COLO829 (cell line): Measurements from ENCODE around the gene SFXN1.
"Not testable (repeated sequence)": the region's sequence is repeated elsewhere in the genome, so short reads cannot be mapped to it uniquely, and the experiment has no call there.

Experiments used
- DNase-seq: peaks from one replicate; pipeline ENCODE4 v3.0.0; 2012; ENCODE audit warnings: low spot score

Gene SFXN1, protein sequence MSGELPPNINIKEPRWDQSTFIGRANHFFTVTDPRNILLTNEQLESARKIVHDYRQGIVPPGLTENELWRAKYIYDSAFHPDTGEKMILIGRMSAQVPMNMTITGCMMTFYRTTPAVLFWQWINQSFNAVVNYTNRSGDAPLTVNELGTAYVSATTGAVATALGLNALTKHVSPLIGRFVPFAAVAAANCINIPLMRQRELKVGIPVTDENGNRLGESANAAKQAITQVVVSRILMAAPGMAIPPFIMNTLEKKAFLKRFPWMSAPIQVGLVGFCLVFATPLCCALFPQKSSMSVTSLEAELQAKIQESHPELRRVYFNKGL

DNA sequence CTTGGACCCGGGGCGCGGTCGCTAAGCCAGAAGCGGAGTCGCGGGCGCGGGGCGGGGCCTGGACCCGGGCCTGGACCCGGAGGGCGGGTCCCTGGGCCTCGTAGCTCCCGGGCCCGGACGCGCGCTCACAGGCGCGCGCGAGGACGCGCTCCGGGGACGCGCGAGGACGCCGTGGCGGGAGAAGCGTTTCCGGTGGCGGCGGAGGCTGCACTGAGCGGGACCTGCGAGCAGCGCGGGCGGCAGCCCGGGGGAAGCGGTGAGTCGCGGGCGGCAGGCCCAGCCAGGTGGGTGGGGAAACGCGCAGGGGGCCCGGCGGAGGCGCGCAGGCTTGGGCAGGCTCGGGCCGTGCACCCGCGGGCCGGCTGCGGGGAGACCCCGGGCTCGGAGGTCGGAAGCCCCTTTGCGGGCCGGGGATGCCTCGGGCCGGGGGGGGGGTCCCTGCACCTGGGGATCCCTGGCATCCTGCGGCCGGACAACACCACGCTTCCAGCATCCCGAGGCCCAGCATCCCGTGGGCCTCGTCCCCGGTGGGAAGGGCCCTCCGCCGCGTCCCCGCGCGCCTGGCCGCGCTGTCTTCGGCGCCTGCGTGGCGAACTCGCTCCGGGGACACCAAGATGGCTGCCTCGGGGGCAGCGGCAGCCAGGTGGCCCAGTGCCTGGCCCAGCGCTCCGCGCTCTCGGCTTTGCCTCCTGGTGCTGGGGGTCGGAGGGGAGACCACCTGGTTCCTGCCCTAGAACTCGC is at the start of gene SFXN1:
TSS of gene SFXN1 (plus strand) at position 177 of the 741 bp plus-strand sequence. CDS start 13,544 bp downstream, outside the sequence.
- DNase-seq: peak; percentile 19

DNA sequence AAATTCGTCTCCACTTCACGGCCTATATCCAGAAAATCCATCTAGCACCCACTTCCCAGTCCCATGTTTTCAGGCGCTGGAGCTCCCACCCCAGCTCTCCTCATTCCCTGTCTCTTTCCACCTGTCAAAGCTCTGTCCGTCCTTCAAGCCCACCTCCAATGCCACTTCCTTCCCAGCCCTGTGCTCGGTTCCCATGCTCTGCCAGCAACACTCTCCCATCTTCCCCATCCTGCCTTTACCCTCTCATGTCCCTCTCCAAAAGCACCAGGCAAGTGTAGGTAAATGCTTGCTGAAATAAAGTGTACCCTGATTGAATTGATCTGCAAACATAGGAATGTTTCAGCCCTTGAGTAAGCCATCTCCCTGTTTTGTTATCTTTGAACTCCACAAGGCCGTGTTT is 43.6 kb upstream of the SFXN1 start:
- no peak for DNase-seq

DNA sequence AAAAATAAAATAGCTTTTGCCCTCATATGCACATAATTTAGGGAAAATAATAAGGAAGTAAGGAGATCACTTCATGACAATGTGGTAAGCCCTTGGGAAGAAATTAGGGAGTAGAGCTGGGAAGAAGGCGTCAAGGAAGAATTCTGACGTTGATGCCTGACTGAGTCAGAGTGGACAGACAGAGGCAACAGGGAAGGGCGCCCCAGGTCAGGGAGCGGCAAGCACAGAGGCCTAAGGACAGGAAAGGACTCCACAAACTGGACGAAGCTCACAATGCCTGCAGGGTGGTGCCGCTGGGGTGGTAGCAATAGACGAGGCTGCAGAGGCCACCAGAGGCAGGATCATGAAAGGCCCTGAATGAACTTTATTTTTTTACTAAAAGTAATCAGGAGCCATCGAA is 42.0 kb upstream of the SFXN1 start:
- DNase-seq: no peak

DNA sequence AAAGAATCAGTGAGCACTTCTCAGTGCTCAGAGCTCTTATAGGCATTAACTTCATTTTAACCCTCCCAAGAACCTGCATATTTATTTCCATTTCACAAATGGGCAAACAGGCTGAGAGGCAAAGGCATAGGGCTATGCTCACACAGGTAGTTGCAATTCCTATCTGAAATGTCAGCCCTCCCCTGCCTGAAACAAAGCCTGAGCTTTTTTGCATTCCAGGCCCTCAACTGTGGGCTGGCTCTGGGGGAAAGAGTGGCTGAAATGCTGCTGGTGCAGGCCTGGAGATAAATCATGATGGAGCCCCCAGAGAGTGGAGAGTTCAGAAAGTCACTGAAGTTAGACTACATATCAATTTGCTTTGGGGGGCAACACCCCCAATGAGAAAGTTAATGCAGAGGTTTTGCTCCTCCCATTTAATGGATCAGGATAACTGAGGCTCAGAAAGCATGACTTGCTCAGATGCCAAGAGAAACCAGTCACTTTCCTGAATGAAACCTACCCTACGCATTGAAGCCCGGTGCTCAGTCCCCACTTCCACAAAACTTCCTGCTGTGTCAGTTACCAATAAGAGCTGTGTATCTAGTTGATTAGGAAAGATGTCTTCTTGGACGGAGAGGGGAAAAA is 40.0 kb upstream of the SFXN1 start:
- DNase-seq: no peak

DNA sequence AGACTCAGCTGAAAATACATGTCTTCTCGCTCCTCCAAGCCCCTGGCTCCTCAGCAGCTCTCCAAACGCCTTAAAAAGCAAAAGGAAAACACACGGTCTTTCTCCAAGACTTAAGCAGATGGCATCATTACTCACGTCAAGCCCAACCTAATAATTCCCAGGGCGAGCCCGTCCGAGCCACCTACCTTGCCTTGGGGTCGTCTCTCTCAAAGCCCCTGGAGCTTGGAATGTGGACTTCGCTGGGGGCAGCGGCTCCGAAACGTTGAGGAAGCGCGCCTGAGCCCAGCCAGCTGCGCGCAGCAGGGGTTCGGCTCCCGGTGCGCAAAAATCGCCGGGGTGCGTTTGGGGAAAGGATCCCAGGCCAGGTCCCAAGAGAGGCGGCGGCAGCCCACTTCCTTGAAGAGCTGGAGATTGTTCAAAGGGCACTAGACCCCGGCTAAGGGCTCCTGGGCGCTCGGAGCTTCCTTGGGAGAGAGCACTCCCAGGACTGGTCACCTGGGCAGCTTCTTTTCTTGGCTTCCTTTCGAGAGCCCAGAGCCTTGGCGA is 34.8 kb upstream of the SFXN1 start:
- no peak for DNase-seq

DNA sequence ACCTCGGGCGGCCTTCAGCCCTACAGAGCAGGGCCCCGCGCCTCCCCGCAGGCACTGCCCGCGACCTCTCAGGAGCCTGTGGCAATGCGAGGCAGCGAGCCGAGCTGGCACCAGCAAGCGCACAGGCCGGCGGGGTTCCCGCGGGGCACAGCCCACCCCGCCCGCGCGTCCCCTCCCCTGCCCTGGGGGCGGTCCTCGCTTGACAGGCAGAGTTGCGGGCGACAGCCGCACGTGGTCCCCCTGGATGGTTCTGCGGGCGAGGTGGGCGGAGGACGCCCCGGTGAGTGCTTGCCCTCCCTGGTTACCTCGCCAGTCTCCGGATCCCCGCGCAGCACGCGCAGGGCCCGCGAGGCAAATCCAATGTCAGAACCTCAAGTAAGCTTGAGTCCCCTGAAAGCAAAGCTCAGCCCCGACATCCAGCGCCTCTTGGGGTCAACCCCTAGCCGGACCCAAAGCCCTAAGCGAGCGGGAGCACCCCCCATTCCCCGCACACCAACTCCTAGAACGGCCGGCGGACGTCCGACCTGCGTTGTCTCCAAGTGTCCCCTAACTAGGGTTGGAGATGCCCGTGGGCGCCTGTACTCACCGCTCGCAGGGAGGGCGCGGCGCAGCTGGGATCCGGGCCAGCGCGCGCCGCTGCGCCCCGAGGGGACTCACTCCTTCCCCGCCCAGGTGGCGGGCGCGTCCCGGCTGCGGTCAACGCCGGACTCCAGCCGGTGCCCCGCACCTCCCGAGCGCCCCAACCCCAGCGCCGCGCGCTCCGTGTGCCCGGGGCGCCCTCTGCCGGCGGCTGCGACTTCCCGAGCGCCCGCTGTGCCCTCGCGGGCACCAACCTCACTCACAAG is 34.1 kb upstream of the SFXN1 start, which contains the start of gene DRD1:
TSS of gene DRD1 (minus strand) at position 123 of the 845 bp plus-strand sequence. CDS start 1,083 bp downstream, outside the sequence.
- no peak for DNase-seq

DNA sequence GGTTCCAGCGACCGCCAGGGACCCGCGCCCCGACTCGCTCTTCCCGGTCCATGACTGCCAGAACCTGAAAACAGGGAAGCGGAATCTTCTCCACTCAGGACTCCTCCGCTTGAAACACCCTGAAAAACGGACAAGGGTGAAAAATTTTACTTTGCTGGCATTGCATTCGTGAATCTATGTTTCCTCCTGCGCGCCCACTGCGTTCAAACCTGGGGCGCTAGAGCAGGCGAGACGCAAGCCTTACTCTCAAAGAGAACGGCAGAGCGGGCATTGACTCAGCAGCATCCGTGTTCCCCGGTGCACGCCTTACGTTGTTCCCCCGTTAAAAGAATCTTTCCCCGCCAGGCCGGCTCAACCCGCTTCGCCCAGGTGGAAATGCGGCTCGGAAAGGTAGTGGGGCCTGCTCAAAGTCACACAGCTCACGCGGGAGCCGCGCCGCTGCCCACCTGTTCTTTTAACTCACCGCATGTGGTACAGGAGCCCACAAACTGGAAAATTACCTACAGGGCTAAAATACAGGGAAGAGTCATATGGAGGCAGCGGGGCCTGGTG is 33.4 kb upstream of the SFXN1 start:
- no peak for DNase-seq

DNA sequence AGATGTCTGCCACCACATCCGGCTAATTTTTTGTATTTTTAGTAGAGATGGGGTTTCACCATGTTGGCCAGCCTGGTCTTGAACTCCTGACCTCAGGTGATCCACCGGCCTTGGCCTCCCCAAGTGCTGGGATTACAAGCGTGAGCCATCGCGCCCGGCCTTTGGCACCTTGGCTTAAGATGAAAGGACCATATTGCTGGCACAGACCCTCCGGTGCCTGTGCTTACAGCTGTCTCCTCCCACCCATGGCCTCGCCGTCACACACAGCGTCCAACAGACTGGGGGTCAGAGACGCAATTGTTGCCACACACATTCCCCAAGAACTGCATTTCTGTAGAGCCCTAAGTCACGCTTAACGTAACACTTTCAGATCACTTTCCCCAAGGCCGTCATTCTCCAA is 32.0 kb upstream of the SFXN1 start:
- DNase-seq: not testable (repeated sequence)

DNA sequence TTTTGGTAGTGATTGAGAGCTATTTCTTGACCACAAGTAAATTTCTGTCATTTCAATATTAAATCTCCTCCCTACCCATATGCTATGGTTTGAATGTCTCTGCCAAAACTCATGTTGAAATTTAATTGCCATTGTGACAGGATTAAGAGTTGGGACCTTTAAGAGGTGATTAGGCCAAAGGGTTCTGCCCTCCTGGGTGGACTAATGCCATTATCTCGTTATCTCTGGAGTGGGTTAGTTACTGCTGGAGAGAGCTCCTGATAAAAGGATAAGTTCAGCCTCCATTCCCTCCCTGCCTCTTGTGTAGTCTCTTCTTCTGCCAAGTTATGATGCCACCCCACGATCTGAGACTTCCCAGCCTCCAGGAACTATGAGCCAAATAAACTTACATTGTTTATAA is 30.8 kb upstream of the SFXN1 start:
- DNase-seq: no peak

DNA sequence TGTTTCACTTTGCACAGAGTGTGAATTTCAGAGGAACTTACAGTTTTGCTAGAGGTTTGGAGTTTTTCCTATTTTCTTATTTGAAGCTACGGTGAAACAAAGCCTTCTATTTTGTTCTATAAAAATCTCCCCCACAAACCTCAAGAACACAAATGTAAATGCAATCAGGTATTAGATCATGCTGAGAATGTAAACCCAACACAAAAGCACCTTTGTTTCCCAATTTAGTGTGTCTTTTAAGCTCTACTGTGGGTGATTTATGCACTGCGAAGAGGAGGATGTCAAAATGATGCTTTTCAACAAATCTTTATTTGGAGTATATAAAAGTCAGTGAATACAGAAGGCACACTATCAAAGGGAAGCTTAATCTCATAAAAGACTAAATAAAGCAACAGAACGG is 30.1 kb upstream of the SFXN1 start:
- peak; percentile 50 for DNase-seq

DNA sequence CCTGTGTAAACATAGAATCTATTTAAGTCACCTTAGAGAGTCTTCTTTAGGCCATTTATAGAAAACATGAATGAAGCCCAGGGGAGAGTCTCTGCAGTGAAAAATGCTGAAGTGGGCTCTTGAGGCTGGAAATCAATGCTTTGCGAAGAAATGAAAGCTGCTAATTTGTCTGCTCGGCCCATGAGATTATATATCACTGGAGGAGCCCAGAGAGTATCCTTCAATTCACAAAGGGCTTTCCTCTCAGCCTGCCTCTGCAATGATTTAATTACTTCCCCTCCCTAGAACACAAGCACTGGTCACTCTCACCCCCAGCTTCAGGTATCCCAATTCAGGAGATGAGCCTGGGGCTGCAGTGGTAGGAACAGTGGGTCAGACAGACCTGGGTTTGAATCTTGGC is 26.2 kb upstream of the SFXN1 start:
- no peak for DNase-seq

DNA sequence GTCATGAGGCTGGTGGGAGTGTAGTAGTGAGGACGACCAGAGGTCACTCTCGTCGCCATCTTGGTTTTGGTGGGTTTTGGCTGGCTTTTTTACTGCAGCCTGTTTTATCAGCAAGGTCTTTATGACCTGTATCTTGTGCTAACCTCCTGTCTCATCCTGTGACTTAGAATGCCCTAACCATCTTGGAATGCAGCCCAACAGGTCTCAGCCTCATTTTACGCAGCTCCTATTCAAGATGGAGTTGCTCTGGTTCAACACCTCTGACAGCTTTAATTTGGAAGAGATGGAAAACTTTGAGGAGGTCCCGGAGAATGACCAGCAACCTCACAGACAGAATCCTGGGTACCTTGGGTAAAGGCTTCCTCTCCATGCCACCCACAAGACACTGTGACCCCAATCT is 24.0 kb upstream of the SFXN1 start:
- DNase-seq: not testable (repeated sequence)

DNA sequence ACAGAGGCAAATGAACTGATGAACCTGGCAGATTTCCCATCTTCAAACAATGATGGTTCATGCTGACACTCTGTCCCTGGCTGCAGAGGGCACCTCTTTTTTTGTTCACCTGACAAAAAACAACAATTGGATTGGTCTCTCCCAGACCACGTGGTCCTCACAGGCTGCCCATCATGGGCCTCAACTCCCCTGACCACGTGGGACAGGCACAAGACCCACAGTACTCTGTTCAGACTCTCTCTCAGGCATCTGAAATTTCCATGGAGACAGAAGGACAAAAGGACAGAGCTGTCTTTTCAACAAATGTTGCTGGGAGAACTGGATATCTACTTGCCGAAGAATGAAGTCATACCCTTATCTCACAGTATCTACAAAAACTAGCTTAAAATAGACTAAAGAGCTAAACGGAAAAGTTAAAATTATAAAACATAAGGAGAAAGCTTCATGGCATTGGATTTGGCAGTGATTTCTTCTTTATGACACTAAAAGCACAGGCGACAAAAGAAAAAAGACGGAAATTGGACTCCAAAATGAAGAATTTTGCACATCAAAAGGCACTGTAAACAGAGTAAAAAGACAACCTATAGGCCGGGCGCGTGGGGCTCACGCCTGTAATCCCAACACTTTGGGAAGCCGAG is 22.1 kb upstream of the SFXN1 start:
- no peak for DNase-seq

DNA sequence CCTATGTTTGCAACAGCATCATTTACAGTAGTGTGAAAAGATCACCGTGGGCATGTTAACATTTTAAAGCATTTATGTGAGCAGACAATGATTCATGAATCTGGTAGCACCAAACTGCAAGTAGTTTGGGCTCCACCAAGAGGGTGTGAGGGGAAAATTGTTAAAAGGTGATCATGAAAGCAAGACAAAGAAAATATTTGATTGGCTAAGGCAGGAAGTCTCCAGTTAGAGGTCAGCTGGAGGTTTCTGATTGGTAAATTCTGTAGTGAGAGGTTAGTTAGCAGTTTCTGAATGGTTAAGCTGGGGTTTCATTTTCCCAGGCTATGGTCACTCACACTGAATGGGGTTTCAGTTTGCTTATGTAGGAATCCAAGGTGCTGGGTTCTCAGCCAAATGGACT is 20.9 kb upstream of the SFXN1 start:
- no peak for DNase-seq

DNA sequence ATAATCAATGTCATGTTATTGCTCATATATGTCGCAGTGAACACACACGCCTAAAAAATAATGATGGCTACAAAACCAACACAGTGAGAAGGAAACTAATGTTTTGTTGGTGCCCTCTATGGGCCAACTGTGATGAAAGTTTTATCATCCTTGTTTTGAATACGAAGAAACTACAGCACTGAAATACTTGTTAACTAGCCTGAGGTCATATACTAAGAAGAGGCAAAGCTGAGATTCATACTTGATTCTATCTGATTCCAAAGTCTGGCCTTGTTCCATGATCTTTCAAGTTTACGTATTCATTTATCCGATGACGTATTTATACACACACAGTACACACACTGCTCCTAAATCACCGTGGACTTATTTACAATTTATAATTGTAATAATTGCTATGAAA is 18.2 kb upstream of the SFXN1 start:
- DNase-seq: no peak

DNA sequence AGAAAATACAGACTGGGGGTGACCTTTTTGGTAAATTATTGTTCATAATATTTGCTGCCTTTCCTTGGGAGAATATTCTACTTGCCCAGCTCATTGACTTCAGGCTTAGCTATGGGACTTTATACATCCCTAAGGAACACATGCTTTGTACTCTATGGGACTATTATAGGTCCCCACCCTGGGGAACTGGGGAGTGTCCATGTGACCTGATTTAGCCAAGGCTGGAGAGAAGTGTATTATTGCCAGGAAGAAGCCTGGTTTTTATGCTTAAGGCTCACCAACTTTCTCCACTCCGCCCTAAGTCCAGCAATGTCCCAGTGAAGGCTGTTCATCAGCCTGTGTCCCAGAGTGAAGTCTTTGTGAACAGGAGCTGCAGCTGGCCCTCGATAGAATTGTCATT is 17.8 kb upstream of the SFXN1 start:
- no peak for DNase-seq

DNA sequence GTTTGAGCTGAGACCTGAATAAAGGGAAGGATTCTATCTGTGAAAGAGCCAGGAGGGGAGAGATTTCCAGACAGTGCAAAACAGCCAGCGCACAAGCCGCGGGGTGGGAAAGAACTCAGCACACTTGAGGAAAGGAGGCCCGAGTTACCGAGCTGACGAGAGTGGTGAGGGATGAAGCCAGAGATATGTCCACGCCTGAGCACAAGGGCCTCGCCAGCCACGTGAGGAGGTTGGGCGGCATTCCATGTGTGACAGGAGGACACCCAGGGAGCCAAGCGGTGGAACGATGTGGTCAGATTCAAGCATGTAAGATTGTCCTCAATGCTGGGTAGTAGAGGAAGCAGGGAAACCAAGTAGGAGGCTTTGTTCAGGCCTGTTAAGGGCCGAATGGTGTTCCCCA is 17.0 kb upstream of the SFXN1 start:
- DNase-seq: no peak

DNA sequence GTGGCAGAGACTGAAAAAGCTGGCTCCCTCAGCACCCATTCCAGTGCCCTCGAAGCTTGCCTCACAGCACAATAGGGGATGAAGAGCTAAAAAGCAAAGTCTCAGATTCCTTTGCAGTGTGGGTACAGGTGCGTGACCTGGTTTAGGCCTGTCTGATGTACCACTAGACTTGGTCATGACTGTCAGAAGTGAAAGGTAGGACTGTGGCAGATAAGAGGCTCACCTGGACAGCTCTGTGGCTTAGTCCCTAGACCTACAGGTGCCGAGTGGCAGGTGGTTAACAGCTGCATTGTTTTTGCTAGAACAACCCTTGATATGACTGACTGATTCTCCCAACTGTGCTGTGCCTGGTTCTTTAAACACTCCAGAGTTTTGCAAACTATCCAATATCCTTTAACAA is 14.7 kb upstream of the SFXN1 start:
- DNase-seq: no peak

DNA sequence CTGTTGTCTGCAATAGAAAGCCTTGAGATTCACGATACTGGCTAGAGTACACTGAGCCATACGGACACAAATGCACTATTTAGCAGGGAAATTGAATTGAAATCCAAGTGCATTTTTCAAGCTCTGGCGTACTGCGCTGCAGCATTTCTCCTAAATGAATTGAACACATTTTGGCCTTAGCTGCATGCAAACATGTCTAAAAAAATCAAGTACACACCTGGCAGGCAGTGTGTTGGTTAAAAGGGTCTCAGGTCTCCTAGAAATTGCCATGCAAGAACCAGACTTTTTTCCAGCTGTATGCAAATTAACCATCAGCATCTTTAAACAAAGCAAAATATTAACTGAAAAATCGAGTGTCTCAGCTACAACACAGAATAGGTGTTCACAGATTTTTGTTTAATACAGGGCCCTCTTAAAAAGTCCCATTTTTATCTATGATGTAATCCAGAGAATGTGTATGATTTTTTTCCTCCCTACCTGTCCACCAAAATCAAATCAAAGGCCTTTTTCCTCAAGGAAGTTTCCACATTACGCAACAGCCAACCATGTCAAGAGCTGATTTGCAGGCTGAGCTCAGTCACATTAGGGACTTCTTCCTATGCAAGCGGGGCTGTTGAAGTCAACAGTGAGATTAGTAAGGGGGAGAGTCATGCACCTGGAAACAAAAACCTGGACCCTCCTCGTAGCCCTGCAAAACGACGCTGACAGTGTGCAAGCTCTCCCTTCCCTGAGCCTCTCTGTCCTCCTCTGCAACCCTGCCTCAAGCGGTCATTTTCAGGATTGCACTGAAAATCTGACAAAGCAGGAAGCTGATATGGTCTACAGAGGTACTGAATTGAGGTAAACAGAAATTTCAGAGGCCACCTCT is 14.1 kb upstream of the SFXN1 start:
- no peak for DNase-seq

DNA sequence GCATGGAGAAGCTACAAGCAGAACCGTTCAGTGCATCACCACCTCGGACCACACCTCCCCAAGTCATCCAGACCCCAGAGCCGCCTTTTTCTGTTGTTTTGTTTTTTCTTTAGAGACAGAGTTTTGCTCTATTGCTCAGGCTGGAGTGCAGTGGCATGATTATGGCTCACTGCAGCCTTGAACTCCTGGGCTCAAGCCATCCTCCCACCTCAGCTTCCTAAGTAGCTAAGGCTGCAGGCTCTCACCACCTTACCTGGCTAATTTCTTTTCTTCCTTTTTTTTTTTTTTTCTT is 13.5 kb upstream of the SFXN1 start:
- no peak for DNase-seq
